SK-N-SH (cell line): ENCODE data around the gene GRIA1.

Experiments
- EP300 ChIP-seq, 2 experiments: IDR thresholded peaks; 2 replicates each; pipeline versions ENCODE4 v1.4.0 to v1.6.1; 2012; ENCODE audit warnings: borderline replicate concordance in 1 of 2, low read depth in 1 of 2, low read length in 1 of 2
- EZH2phosphoT487 ChIP-seq: fragments of 200-600 bp; sonication (generic); IDR thresholded peaks from 2 replicates; pipeline ENCODE4 v1.6.1; 2017; ENCODE audit warnings: low read depth, mixed run types, mild to moderate bottlenecking, antibody characterized with exemption, moderate library complexity, borderline replicate concordance
- FOSL2 ChIP-seq: IDR thresholded peaks from 2 replicates; pipeline ENCODE4 v1.4.0; 2012; ENCODE audit warnings: low read depth, mild to moderate bottlenecking, moderate library complexity, borderline replicate concordance
- FOXM1 ChIP-seq: IDR thresholded peaks from 2 replicates; pipeline ENCODE4 v1.4.0; 2012; ENCODE audit warnings: low read depth, mild to moderate bottlenecking
- POLR2AphosphoS5 ChIP-seq: IDR thresholded peaks from 2 replicates; pipeline ENCODE4 v1.6.1; 2012; ENCODE audit warnings: low read depth, low read length
- SMC3 ChIP-seq: IDR thresholded peaks from 2 replicates; pipeline ENCODE4 v1.6.1; 2012; ENCODE audit warnings: low read depth, low read length, improper control_type of control experiment
- TEAD4 ChIP-seq: IDR thresholded peaks from 2 replicates; pipeline ENCODE4 v1.4.0; 2012; ENCODE audit warnings: mild to moderate bottlenecking, borderline replicate concordance; ENCODE audit not compliant: insufficient read depth
- YY1 ChIP-seq: IDR thresholded peaks from 2 replicates; pipeline ENCODE4 v1.4.0; 2012; ENCODE audit warnings: low read depth, mild to moderate bottlenecking
- TF ChIP-seq, protein P1 (sequence below): IDR thresholded peaks from 2 replicates; pipeline ENCODE4 v1.4.0; 2012; ENCODE audit warnings: low read depth, borderline replicate concordance
- TF ChIP-seq, protein P2 (sequence below): fragments of 200-600 bp; sonication (generic); IDR thresholded peaks from 2 replicates; pipeline ENCODE4 v1.6.1; 2017; ENCODE audit warnings: antibody characterized with exemption, mild to moderate bottlenecking, moderate library complexity
- TF ChIP-seq, protein P3 (sequence below): IDR thresholded peaks from 2 replicates; pipeline ENCODE4 v1.6.1; 2012; ENCODE audit warnings: mild to moderate bottlenecking, low read depth, low read length, moderate library complexity
- TF ChIP-seq, protein P4 (sequence below): fragments of 150-350 bp; IDR thresholded peaks from 2 replicates; pipeline ENCODE4 v1.6.1; 2016; ENCODE audit warnings: mild to moderate bottlenecking, low read depth, low read length

DNA sequence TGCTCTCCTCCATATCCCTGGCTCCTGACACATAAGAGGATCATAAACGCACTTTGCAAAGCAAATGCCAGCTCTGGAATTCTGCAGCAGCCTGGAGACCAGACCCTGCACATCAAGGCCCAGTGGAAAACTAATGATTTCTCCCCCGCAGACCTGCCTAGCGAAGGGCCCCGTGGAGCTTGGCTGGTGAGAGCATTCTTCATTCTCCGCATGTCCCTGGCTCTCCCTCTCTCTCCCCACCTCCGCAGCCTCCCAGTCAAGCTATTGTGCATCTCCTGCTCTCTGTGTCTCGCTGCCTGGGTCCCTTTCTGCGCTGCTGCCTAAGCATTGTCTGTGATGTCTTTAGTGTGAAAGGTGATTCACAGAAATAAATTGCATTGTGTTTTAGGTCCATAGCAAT, 46.7 kb downstream of the GRIA1 start:
- TF ChIP-seq TEAD4 = no peak
- TF ChIP-seq SMC3 = no peak
- no peak for TF ChIP-seq FOSL2
- TF ChIP-seq, protein P1, sequence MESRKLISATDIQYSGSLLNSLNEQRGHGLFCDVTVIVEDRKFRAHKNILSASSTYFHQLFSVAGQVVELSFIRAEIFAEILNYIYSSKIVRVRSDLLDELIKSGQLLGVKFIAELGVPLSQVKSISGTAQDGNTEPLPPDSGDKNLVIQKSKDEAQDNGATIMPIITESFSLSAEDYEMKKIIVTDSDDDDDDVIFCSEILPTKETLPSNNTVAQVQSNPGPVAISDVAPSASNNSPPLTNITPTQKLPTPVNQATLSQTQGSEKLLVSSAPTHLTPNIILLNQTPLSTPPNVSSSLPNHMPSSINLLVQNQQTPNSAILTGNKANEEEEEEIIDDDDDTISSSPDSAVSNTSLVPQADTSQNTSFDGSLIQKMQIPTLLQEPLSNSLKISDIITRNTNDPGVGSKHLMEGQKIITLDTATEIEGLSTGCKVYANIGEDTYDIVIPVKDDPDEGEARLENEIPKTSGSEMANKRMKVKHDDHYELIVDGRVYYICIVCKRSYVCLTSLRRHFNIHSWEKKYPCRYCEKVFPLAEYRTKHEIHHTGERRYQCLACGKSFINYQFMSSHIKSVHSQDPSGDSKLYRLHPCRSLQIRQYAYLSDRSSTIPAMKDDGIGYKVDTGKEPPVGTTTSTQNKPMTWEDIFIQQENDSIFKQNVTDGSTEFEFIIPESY = no peak
- TF ChIP-seq, protein P2, sequence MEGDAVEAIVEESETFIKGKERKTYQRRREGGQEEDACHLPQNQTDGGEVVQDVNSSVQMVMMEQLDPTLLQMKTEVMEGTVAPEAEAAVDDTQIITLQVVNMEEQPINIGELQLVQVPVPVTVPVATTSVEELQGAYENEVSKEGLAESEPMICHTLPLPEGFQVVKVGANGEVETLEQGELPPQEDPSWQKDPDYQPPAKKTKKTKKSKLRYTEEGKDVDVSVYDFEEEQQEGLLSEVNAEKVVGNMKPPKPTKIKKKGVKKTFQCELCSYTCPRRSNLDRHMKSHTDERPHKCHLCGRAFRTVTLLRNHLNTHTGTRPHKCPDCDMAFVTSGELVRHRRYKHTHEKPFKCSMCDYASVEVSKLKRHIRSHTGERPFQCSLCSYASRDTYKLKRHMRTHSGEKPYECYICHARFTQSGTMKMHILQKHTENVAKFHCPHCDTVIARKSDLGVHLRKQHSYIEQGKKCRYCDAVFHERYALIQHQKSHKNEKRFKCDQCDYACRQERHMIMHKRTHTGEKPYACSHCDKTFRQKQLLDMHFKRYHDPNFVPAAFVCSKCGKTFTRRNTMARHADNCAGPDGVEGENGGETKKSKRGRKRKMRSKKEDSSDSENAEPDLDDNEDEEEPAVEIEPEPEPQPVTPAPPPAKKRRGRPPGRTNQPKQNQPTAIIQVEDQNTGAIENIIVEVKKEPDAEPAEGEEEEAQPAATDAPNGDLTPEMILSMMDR = no peak
- TF ChIP-seq FOXM1 = no peak
- TF ChIP-seq EZH2phosphoT487 = no peak
- TF ChIP-seq, protein P3, sequence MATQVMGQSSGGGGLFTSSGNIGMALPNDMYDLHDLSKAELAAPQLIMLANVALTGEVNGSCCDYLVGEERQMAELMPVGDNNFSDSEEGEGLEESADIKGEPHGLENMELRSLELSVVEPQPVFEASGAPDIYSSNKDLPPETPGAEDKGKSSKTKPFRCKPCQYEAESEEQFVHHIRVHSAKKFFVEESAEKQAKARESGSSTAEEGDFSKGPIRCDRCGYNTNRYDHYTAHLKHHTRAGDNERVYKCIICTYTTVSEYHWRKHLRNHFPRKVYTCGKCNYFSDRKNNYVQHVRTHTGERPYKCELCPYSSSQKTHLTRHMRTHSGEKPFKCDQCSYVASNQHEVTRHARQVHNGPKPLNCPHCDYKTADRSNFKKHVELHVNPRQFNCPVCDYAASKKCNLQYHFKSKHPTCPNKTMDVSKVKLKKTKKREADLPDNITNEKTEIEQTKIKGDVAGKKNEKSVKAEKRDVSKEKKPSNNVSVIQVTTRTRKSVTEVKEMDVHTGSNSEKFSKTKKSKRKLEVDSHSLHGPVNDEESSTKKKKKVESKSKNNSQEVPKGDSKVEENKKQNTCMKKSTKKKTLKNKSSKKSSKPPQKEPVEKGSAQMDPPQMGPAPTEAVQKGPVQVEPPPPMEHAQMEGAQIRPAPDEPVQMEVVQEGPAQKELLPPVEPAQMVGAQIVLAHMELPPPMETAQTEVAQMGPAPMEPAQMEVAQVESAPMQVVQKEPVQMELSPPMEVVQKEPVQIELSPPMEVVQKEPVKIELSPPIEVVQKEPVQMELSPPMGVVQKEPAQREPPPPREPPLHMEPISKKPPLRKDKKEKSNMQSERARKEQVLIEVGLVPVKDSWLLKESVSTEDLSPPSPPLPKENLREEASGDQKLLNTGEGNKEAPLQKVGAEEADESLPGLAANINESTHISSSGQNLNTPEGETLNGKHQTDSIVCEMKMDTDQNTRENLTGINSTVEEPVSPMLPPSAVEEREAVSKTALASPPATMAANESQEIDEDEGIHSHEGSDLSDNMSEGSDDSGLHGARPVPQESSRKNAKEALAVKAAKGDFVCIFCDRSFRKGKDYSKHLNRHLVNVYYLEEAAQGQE = no peak
- no peak for TF ChIP-seq YY1
- no peak for TF ChIP-seq POLR2AphosphoS5
- TF ChIP-seq, protein P4, sequence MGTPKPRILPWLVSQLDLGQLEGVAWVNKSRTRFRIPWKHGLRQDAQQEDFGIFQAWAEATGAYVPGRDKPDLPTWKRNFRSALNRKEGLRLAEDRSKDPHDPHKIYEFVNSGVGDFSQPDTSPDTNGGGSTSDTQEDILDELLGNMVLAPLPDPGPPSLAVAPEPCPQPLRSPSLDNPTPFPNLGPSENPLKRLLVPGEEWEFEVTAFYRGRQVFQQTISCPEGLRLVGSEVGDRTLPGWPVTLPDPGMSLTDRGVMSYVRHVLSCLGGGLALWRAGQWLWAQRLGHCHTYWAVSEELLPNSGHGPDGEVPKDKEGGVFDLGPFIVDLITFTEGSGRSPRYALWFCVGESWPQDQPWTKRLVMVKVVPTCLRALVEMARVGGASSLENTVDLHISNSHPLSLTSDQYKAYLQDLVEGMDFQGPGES = no peak
- no peak for TF ChIP-seq EP300 (IDR thresholded peaks at IDR 0.05; ENCODE audit: borderline replicate concordance in 1 of 2, low read depth in 1 of 2, low read length in 1 of 2)
